MM.1S (cell line): ENCODE data around the gene LBR.

Source experiments
- DNase-seq: peaks from one replicate; pipeline ENCODE4 v3.0.0-alpha.2; 2015
- H2AFZ ChIP-seq: fragments of 300-600 bp; sonication (generic); 2 replicates; pipeline ENCODE4 v1.6.0; 2016; ENCODE audit warnings: antibody characterized with exemption, low read length
- H3F3A ChIP-seq: fragments of 300-600 bp; sonication (generic); 2 replicates; pipeline ENCODE4 v1.6.1; 2016; ENCODE audit warnings: mild to moderate bottlenecking, antibody characterized with exemption, low read length, moderate library complexity, mixed read lengths; ENCODE audit not compliant: insufficient read depth
- H3K27ac ChIP-seq: fragments of 300-600 bp; sonication (generic); 2 replicates; pipeline ENCODE4 v1.5.1; 2016; ENCODE audit warnings: mild to moderate bottlenecking, low read length
- H3K27me3 ChIP-seq: fragments of 300-600 bp; sonication (generic); replicated peaks from 2 replicates; pipeline ENCODE4 v1.6.0; 2016; ENCODE audit warnings: low read length; ENCODE audit not compliant: insufficient read depth
- H3K36me3 ChIP-seq: fragments of 300-600 bp; sonication (generic); replicated peaks from 2 replicates; pipeline ENCODE4 v1.6.1; 2016; ENCODE audit warnings: mild to moderate bottlenecking, low read length, mixed read lengths; ENCODE audit not compliant: insufficient read depth
- H3K4me1 ChIP-seq: fragments of 300-600 bp; sonication (generic); 2 replicates; pipeline ENCODE4 v1.6.1; 2016; ENCODE audit warnings: low read length, mixed read lengths
- H3K4me2 ChIP-seq: fragments of 300-600 bp; sonication (generic); 2 replicates; pipeline ENCODE4 v1.6.0; 2016; ENCODE audit warnings: low read depth, low read length
- H3K4me3 ChIP-seq: fragments of 300-600 bp; sonication (generic); 2 replicates; pipeline ENCODE4 v1.5.1; 2016; ENCODE audit warnings: low read length, mixed read lengths
- H3K79me2 ChIP-seq: fragments of 300-600 bp; sonication (generic); 2 replicates; pipeline ENCODE4 v1.6.1; 2016; ENCODE audit warnings: mixed run types, low read length, mixed read lengths
- H3K9ac ChIP-seq: fragments of 300-600 bp; sonication (generic); 2 replicates; pipeline ENCODE4 v1.6.1; 2016; ENCODE audit warnings: low read length, mixed read lengths
- H3K9me2 ChIP-seq: fragments of 300-600 bp; sonication (generic); replicated peaks from 2 replicates; pipeline ENCODE4 v1.6.1; 2016; ENCODE audit warnings: mild to moderate bottlenecking, low read length, mixed read lengths; ENCODE audit not compliant: insufficient read depth
- H3K9me3 ChIP-seq: fragments of 300-600 bp; sonication (generic); replicated peaks from 2 replicates; pipeline ENCODE4 v1.6.1; 2016; ENCODE audit warnings: mild to moderate bottlenecking, low read length, mixed read lengths; ENCODE audit not compliant: insufficient read depth
- H4K20me1 ChIP-seq: fragments of 300-600 bp; sonication (generic); 2 replicates; pipeline ENCODE4 v1.6.1; 2016; ENCODE audit warnings: mild to moderate bottlenecking, low read length, moderate library complexity, mixed read lengths; ENCODE audit not compliant: insufficient read depth
- EZH2 ChIP-seq: fragments of 300-600 bp; sonication (generic); optimal IDR thresholded peaks from 2 replicates; pipeline ENCODE3; 2017; ENCODE audit warnings: low read depth, mild to moderate bottlenecking, antibody characterized with exemption, low read length, mixed read lengths
- EZH2phosphoT487 ChIP-seq: fragments of 300-600 bp; sonication (generic); IDR thresholded peaks from 2 replicates; pipeline ENCODE4 v1.6.1; 2018; ENCODE audit warnings: antibody characterized with exemption, low read length
- TF ChIP-seq, protein P1 (sequence below): fragments of 300-600 bp; sonication (generic); IDR thresholded peaks from 2 replicates; pipeline ENCODE4 v1.5.1; 2016; ENCODE audit warnings: antibody characterized with exemption, low read length, mixed read lengths

Gene LBR

GRCh38 chr1:225362805-225363204, 65.0 kb downstream of the LBR start:
- no peaks in the 10 kb centered on the region for H3K9me3 ChIP-seq
- no peaks in the 10 kb centered on the region for H3K4me1 ChIP-seq
- TF ChIP-seq EZH2phosphoT487 (no peak), EZH2 (no peak)
- TF ChIP-seq, protein P1, sequence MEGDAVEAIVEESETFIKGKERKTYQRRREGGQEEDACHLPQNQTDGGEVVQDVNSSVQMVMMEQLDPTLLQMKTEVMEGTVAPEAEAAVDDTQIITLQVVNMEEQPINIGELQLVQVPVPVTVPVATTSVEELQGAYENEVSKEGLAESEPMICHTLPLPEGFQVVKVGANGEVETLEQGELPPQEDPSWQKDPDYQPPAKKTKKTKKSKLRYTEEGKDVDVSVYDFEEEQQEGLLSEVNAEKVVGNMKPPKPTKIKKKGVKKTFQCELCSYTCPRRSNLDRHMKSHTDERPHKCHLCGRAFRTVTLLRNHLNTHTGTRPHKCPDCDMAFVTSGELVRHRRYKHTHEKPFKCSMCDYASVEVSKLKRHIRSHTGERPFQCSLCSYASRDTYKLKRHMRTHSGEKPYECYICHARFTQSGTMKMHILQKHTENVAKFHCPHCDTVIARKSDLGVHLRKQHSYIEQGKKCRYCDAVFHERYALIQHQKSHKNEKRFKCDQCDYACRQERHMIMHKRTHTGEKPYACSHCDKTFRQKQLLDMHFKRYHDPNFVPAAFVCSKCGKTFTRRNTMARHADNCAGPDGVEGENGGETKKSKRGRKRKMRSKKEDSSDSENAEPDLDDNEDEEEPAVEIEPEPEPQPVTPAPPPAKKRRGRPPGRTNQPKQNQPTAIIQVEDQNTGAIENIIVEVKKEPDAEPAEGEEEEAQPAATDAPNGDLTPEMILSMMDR, result no peak
- H3K27ac ChIP-seq, result no peak overlapping the region
- H3K4me3 ChIP-seq, result peak overlapping the region; percentile 12; the same call in 1 of the 2 replicates
- DNase-seq, result peak; percentile 28
- no peaks in the 10 kb centered on the region for H3K79me2 ChIP-seq
- H4K20me1 ChIP-seq, result no peaks in the 10 kb centered on the region
- no peaks in the 10 kb centered on the region for H3K36me3 ChIP-seq
- H3F3A ChIP-seq, result no peaks in the 10 kb centered on the region
- peak overlapping the region; percentile 58 for H2AFZ ChIP-seq
- H3K27me3 ChIP-seq, result no peaks in the 10 kb centered on the region
- H3K4me2 ChIP-seq, result peak overlapping the region; percentile 38
- H3K9ac ChIP-seq, result no peak overlapping the region
- no peaks in the 10 kb centered on the region for H3K9me2 ChIP-seq

DNA sequence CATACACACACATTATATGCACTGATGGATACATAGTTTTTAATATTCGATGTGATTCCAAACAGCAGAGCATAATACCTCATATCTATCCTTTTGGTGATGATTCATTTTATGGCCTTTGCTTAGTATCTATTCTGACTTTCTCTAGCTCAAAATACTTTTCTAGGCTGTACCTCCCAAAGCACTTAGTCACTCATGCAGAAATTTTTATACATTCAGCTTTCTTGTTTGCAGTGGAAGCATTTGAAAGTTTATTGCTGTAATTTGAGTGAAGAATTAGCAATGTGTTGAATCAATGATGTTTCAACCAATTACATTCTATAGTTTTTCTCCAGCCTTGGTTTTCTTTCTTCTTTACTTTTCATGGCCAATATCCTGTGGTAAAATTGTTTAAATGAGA, 66.7 kb downstream of the LBR start:
- H3K36me3 ChIP-seq, result no peaks in the 10 kb centered on the region
- no peak overlapping the region for H3K4me2 ChIP-seq
- H3K9ac ChIP-seq, result no peak overlapping the region
- no peaks in the 10 kb centered on the region for H3F3A ChIP-seq
- no peak for DNase-seq
- no peaks in the 10 kb centered on the region for H3K79me2 ChIP-seq
- no peak overlapping the region for H2AFZ ChIP-seq
- H3K27ac ChIP-seq, result no peak overlapping the region
- TF ChIP-seq EZH2, result no peak
- TF ChIP-seq, protein P1, result no peak
- TF ChIP-seq EZH2phosphoT487, result no peak
- H3K9me2 ChIP-seq, result no peaks in the 10 kb centered on the region
- no peaks in the 10 kb centered on the region for H3K4me1 ChIP-seq
- no peaks in the 10 kb centered on the region for H3K9me3 ChIP-seq
- H4K20me1 ChIP-seq, result no peaks in the 10 kb centered on the region
- no peak overlapping the region for H3K4me3 ChIP-seq
- no peaks in the 10 kb centered on the region for H3K27me3 ChIP-seq

- TF ChIP-seq EZH2 (no peak), EZH2phosphoT487 (no peak)
- TF ChIP-seq, protein P1, result no peak
- no peaks in the 10 kb centered on the region for H3K9me3 ChIP-seq
- no peak overlapping the region for H3K4me2 ChIP-seq
- H4K20me1 ChIP-seq, result no peaks in the 10 kb centered on the region
- no peaks in the 10 kb centered on the region for H3K36me3 ChIP-seq
- H3K9me2 ChIP-seq, result no peaks in the 10 kb centered on the region
- H3K27me3 ChIP-seq, result no peaks in the 10 kb centered on the region
- no peak overlapping the region for H3K27ac ChIP-seq
- no peak for DNase-seq
- no peak overlapping the region for H2AFZ ChIP-seq
- no peaks in the 10 kb centered on the region for H3K4me1 ChIP-seq
- no peak overlapping the region for H3K4me3 ChIP-seq
- H3F3A ChIP-seq, result no peaks in the 10 kb centered on the region
- no peaks in the 10 kb centered on the region for H3K79me2 ChIP-seq
- H3K9ac ChIP-seq, result no peak overlapping the region
Observed at GRCh38 chr1:225360119-225360518, 67.7 kb downstream of the LBR start.
